Measurements from ENCODE around the gene NPIPB6. TPM values are rescaled to one million over a fixed set of nuclear protein-coding genes. Genes with fewer than 3 reads are reported as not detected.

NPIPB6 gene
- total and polyA plus RNA-seq, 2 experiments from 2014 or later = 1.5 to 1.8 TPM

DNA sequence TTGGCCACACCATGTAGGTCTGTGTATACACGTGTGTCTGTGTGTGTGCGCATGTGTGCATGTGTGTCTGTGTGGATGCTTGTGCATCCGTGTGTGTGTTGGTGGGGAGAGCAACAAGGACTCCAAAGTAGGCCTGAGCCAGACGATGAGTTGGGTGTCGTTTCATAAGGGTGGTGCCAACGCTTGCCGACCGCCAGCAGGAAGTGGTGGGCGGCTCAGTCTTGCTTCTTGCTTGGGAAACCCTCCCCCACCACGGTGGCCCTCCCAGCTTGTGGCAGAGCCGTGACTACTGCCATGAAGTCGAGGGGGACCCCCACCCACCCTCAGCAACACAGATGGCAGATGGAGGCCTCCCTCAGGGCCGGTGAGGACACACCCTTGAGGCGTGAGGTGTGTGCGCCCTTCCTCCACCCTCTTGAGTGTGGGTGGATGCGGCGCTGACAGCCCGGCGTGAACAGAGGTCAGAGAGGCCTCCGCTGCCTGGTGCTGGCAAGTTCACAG, 53.4 kb downstream of the NPIPB6 start:
- no peak overlapping the region for H3K27ac Mint-ChIP-seq
- Histone ChIP-seq H3K27ac (ENCODE audit: low read depth) (no peak overlapping the region), H3K27me3 (ENCODE audit: insufficient read depth) (no peaks in the 10 kb centered on the region), H3K9me2 (ENCODE audit: insufficient read depth) (no peaks in the 10 kb centered on the region), H4K20me1 (replicated peaks; ENCODE audit: insufficient read depth) (peaks cover 8% of the 10 kb centered on the region; the same call in 1 of the 2 replicates), H3F3A (replicated peaks; ENCODE audit: low read depth) (no peaks in the 10 kb centered on the region), H3K4me2 (no peak overlapping the region), H3K4me1 (ENCODE audit: insufficient read depth) (no peaks in the 10 kb centered on the region), H3K36me3 (ENCODE audit: insufficient read depth) (no peaks in the 10 kb centered on the region), H3K4me3 (no peak overlapping the region), H2AFZ (no peak overlapping the region), H3K79me2 (replicated peaks; ENCODE audit: insufficient read depth) (peaks cover 43% of the 10 kb centered on the region)
- DNase-seq (ENCODE audit: low spot score) (no peak), ATAC-seq (no peak)
- H3K9me3 Mint-ChIP-seq = no peaks in the 10 kb centered on the region; the same call in 2 of the 3 replicates
- no peaks in the 10 kb centered on the region; the same call in 2 of the 3 replicates for H3K4me1 Mint-ChIP-seq
- H3K36me3 Mint-ChIP-seq (ENCODE audit: low read depth) = peaks cover 43% of the 10 kb centered on the region
- TF ChIP-seq, protein P1, sequence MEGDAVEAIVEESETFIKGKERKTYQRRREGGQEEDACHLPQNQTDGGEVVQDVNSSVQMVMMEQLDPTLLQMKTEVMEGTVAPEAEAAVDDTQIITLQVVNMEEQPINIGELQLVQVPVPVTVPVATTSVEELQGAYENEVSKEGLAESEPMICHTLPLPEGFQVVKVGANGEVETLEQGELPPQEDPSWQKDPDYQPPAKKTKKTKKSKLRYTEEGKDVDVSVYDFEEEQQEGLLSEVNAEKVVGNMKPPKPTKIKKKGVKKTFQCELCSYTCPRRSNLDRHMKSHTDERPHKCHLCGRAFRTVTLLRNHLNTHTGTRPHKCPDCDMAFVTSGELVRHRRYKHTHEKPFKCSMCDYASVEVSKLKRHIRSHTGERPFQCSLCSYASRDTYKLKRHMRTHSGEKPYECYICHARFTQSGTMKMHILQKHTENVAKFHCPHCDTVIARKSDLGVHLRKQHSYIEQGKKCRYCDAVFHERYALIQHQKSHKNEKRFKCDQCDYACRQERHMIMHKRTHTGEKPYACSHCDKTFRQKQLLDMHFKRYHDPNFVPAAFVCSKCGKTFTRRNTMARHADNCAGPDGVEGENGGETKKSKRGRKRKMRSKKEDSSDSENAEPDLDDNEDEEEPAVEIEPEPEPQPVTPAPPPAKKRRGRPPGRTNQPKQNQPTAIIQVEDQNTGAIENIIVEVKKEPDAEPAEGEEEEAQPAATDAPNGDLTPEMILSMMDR (conservative IDR thresholded peaks at IDR 0.05; ENCODE audit: low read depth in 2 of 2) = no peak
- TF ChIP-seq, protein P2, sequence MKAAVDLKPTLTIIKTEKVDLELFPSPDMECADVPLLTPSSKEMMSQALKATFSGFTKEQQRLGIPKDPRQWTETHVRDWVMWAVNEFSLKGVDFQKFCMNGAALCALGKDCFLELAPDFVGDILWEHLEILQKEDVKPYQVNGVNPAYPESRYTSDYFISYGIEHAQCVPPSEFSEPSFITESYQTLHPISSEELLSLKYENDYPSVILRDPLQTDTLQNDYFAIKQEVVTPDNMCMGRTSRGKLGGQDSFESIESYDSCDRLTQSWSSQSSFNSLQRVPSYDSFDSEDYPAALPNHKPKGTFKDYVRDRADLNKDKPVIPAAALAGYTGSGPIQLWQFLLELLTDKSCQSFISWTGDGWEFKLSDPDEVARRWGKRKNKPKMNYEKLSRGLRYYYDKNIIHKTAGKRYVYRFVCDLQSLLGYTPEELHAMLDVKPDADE (IDR thresholded peaks at IDR 0.05) = no peak
- TF ChIP-seq EZH2phosphoT487 (IDR thresholded peaks at IDR 0.05; ENCODE audit: unreplicated experiment) (no peak), CREB1 (CRISPR knock-in tag; IDR thresholded peaks at IDR 0.05; ENCODE audit: low read depth) (no peak), JUNB (IDR thresholded peaks at IDR 0.05; ENCODE audit: unreplicated experiment) (no peak), ZNF331 (CRISPR knock-in tag; IDR thresholded peaks at IDR 0.05; ENCODE audit: low read depth) (no peak), EZH2 (IDR thresholded peaks at IDR 0.05; ENCODE audit: low read depth, unreplicated experiment) (no peak)
- TF ChIP-seq, protein P3, sequence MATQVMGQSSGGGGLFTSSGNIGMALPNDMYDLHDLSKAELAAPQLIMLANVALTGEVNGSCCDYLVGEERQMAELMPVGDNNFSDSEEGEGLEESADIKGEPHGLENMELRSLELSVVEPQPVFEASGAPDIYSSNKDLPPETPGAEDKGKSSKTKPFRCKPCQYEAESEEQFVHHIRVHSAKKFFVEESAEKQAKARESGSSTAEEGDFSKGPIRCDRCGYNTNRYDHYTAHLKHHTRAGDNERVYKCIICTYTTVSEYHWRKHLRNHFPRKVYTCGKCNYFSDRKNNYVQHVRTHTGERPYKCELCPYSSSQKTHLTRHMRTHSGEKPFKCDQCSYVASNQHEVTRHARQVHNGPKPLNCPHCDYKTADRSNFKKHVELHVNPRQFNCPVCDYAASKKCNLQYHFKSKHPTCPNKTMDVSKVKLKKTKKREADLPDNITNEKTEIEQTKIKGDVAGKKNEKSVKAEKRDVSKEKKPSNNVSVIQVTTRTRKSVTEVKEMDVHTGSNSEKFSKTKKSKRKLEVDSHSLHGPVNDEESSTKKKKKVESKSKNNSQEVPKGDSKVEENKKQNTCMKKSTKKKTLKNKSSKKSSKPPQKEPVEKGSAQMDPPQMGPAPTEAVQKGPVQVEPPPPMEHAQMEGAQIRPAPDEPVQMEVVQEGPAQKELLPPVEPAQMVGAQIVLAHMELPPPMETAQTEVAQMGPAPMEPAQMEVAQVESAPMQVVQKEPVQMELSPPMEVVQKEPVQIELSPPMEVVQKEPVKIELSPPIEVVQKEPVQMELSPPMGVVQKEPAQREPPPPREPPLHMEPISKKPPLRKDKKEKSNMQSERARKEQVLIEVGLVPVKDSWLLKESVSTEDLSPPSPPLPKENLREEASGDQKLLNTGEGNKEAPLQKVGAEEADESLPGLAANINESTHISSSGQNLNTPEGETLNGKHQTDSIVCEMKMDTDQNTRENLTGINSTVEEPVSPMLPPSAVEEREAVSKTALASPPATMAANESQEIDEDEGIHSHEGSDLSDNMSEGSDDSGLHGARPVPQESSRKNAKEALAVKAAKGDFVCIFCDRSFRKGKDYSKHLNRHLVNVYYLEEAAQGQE (IDR thresholded peaks at IDR 0.05; ENCODE audit: unreplicated experiment) = no peak
- H3K4me3 Mint-ChIP-seq = no peak overlapping the region
- H3K27me3 Mint-ChIP-seq (ENCODE audit: insufficient read depth, low read depth, poor library complexity) = peaks cover 7% of the 10 kb centered on the region
